ENCODE results near the gene MEX3D. TPM values are rescaled to one million over a fixed set of nuclear protein-coding genes. Genes with fewer than 3 reads are reported as not detected.
A peak's percentile ranks its signal among the peaks of the same experiment; 100 is the strongest.

The MEX3D gene
- total RNA-seq, 1 donor from 2014 or later: 83.7 TPM

- peak overlapping the region; percentile 83 to 96 for H3K27ac ChIP-seq
- peaks cover 0 to 13% of the 10 kb centered on the region in 2 donors for H3K4me1 ChIP-seq
- no peak for TF ChIP-seq CTCF (IDR thresholded peaks at IDR 0.05)
- intact Hi-C loops (cut with DNase I): loop anchor here (1.0 kb wide), 1 partner anchor 17 kb away; the partner anchor contains the start of gene PCSK4
- no peaks in the 10 kb centered on the region for H3K9me3 ChIP-seq
- DNase-seq (ENCODE audit: low spot score in 2 of 2): no peak
- no peaks in the 10 kb centered on the region for H3K36me3 ChIP-seq
- H3K4me3 ChIP-seq: peak overlapping the region in 1 of 2 donors; percentile 66
- peaks cover 13% of the 10 kb centered on the region for H3K27me3 ChIP-seq
Observed at GRCh38 chr19:1507192-1507660, 60.9 kb downstream of the MEX3D start.

- no peak for TF ChIP-seq CTCF (IDR thresholded peaks at IDR 0.05)
- DNase-seq (ENCODE audit: low spot score in 2 of 2): no peak
- H3K27me3 ChIP-seq: peaks cover 13% of the 10 kb centered on the region
- H3K36me3 ChIP-seq: no peaks in the 10 kb centered on the region
- H3K9me3 ChIP-seq: no peaks in the 10 kb centered on the region
- intact Hi-C loops (cut with DNase I): no loop called here
- H3K27ac ChIP-seq: no peak overlapping the region
- H3K4me1 ChIP-seq: peaks cover 0 to 13% of the 10 kb centered on the region in 2 donors
- no peak overlapping the region for H3K4me3 ChIP-seq
Observed at GRCh38 chr19:1505991-1506881, 61.9 kb downstream of the MEX3D start.

GRCh38 chr19:1505012-1505411, 63.1 kb downstream of the MEX3D start:
- H3K36me3 ChIP-seq: no peaks in the 10 kb centered on the region
- peaks cover 0 to 13% of the 10 kb centered on the region in 2 donors for H3K4me1 ChIP-seq
- TF ChIP-seq CTCF (IDR thresholded peaks at IDR 0.05): no peak
- no peak for DNase-seq (ENCODE audit: low spot score in 2 of 2)
- no peak overlapping the region for H3K4me3 ChIP-seq
- intact Hi-C loops (cut with DNase I): no loop called here
- no peaks in the 10 kb centered on the region for H3K9me3 ChIP-seq
- no peak overlapping the region for H3K27ac ChIP-seq
- H3K27me3 ChIP-seq: peaks cover 13% of the 10 kb centered on the region

Other genes with a start within 250 kb of the MEX3D start
- 216 TPM for gene NDUFS7, start 184.4 kb downstream of the MEX3D start, total RNA-seq
- 56.4 TPM for gene GAMT, start 166.8 kb downstream of the MEX3D start, total RNA-seq
- 15.8 TPM for gene DAZAP1, start 160.7 kb downstream of the MEX3D start, total RNA-seq
- gene RPS15, start 129.9 kb downstream of the MEX3D start, total RNA-seq: 3,111 TPM
- gene APC2, start 118.2 kb downstream of the MEX3D start, total RNA-seq: not detected
- gene C19orf25, start 89.1 kb downstream of the MEX3D start, total RNA-seq: 32.7 TPM
- gene PCSK4, start 78.0 kb downstream of the MEX3D start, total RNA-seq: 1.5 TPM
- gene REEP6, start 77.1 kb downstream of the MEX3D start, total RNA-seq: 3.2 TPM
- 0.43 TPM for gene ADAMTSL5, start 55.3 kb downstream of the MEX3D start, total RNA-seq
- not detected for gene PLK5, start 44.2 kb downstream of the MEX3D start, total RNA-seq
- 143 TPM for gene MBD3, start 24.5 kb upstream of the MEX3D start, total RNA-seq
- 61.0 TPM for gene UQCR11, start 37.1 kb upstream of the MEX3D start, total RNA-seq
- gene TCF3, start 84.3 kb upstream of the MEX3D start, total RNA-seq: 209 TPM
- gene ONECUT3, start 185.2 kb upstream of the MEX3D start, total RNA-seq: not detected
- gene ATP8B3, start 244.0 kb upstream of the MEX3D start, total RNA-seq: 0.11 TPM